Right lobe of liver (tissue), 6 donors: Measurements from ENCODE around the gene ARMC3. TPM values are rescaled to one million over a fixed set of nuclear protein-coding genes. Genes with fewer than 3 reads are reported as not detected.
"Not testable (repeated sequence)": the region's sequence is repeated elsewhere in the genome, so short reads cannot be mapped to it uniquely, and the experiment has no call there.

Experiments
- ATAC-seq, 4 donors: fragments of 200-7000 bp; cut with Tn5 transposase; one replicate each; pipeline ENCODE4 v1.9.1; 2020; ENCODE audit warnings: mild to moderate bottlenecking in 4 of 4, moderate library complexity in 4 of 4
- DNase-seq, 3 donors: peaks; one replicate each; pipeline ENCODE4 v3.0.0-alpha.2; 2020
- H3K27ac ChIP-seq, 3 donors: fragments of 200-600 bp; one replicate each; pipeline ENCODE4 v1.8.0; 2022
- H3K27me3 ChIP-seq, 2 donors: fragments of 200-600 bp; one replicate each; pipeline ENCODE4 v1.8.0; 2022
- H3K36me3 ChIP-seq, 4 donors: fragments of 200-600 bp; sonication (generic) in 1 of 4; one replicate each; pipeline versions ENCODE4 v1.5.1 to v1.8.0; 2017 to 2022; ENCODE audit warnings: control low read depth in 1 of 4
- H3K4me1 ChIP-seq, 4 donors: fragments of 200-600 bp; sonication (generic) in 1 of 4; one replicate each; pipeline versions ENCODE4 v1.5.1 to v1.8.0; 2017 to 2022; ENCODE audit warnings: control low read depth in 1 of 4
- H3K4me3 ChIP-seq, 3 donors: fragments of 200-600 bp; one replicate each; pipeline ENCODE4 v1.8.0; 2022
- H3K9me3 ChIP-seq, 4 donors: fragments of 200-600 bp; sonication (generic) in 1 of 4; one replicate each; pipeline versions ENCODE4 v1.5.1 to v1.8.0; 2017 to 2022; ENCODE audit warnings: control low read depth in 1 of 4
- CTCF ChIP-seq, 4 donors: fragments of 200-600 bp in 3 of 4; fragments of 450-650 bp in 1 of 4; IDR thresholded peaks; one replicate each; pipeline versions ENCODE4 v1.5.1 to v1.8.0; 2016 to 2022; ENCODE audit warnings: antibody characterized with exemption in 4 of 4, mild to moderate bottlenecking in 2 of 4
- POLR2A ChIP-seq: fragments of 450-650 bp; IDR thresholded peaks from one replicate; pipeline ENCODE4 v1.6.1; 2017; ENCODE audit warnings: antibody characterized with exemption, mild to moderate bottlenecking
- WGBS: methylation state at CpG from one replicate; pipeline ENCODE4 v1.1.6; 2018; ENCODE audit warnings: low coverage, low lambda C conversion rate; ENCODE audit not compliant: insufficient coverage; ENCODE audit errors: missing lambda C conversion rate; 5-methylcytosine and 5-hydroxymethylcytosine counted together
- intact Hi-C, 2 donors: fragments of 100-400 bp; cut with DNase I; formaldehyde crosslinking; loops; one replicate each; pipeline versions ENCODE4 v1.11.2 to v1.14.1; 2022
- total RNA-seq, 6 experiments: library from RNA; depleted of rRNA in 2 of 6; stranded (reverse); fragments of >200 nt in 2 of 6; fragmentation: NEBNext Ultra II Directional in 3 of 6; extraction: Animal tissue kit (Norgen Biotek cat#: 25700) in 3 of 6; gene quantifications; one replicate each; pipeline versions ENCODE4 v1.1.0 to v1.2.4, GENCODE V29; 2016 to 2023
- donor health status: DM: no; HTN: yes; CAD: no.
- donor health status: DM: no; HTN: no; CAD: no.
- donor health status: DM: no; HTN: no; CAD: no.
- donor health status: DM: no; HTN: yes; CAD: no.
- donor health status: DM: no; HTN: yes; CAD: no.

Gene ARMC3
- total RNA-seq, 6 experiments from 2014 or later = not detected

- no peaks in the 10 kb centered on the region for H3K27me3 ChIP-seq
- intact Hi-C loops = no loop called here
- ATAC-seq (no peak), DNase-seq (no peak)
- no peak overlapping the region for H3K27ac ChIP-seq
- H3K9me3 ChIP-seq = no peaks in the 10 kb centered on the region
- H3K4me1 ChIP-seq = no peaks in the 10 kb centered on the region
- H3K36me3 ChIP-seq = no peaks in the 10 kb centered on the region
- TF ChIP-seq CTCF (IDR thresholded peaks at IDR 0.05) (no peak), POLR2A (no peak)
- no peak overlapping the region for H3K4me3 ChIP-seq
- 63% methylated on average over 4 of the region's 4 CpGs for WGBS
These were observed 26.8 kb upstream of the ARMC3 start for GRCh38 chr10:22900841-22901601.

DNA sequence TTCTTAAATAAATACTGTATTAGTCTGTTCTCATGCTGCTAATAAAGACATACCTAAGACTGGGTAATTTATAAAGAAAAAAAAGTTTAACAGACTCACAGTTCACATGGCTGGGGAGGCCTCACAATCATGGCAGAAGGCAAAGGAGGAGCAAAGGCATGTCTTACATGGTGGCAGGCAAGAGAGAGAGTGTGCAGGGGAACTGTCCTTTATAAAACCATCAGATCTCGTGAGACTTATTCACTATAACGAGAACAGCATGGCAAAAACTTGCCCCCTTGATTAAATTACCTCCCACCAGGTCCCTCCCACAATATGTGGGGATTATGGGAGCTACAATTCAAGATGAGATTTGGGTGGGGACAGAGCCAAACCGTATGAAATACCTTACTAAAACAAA, 25.7 kb upstream of the ARMC3 start:
- H3K9me3 ChIP-seq, H3K4me1 ChIP-seq, ATAC-seq, H3K27ac ChIP-seq, H3K4me3 ChIP-seq, H3K27me3 ChIP-seq, H3K36me3 ChIP-seq, intact Hi-C loops, DNase-seq: not testable (repeated sequence)
- WGBS = 32% methylated on average over 3 of the region's 3 CpGs

GRCh38 chr10:22903694-22904093, 24.2 kb upstream of the ARMC3 start:
- 63% methylated on average over 1 of the region's 1 CpG for WGBS

DNA sequence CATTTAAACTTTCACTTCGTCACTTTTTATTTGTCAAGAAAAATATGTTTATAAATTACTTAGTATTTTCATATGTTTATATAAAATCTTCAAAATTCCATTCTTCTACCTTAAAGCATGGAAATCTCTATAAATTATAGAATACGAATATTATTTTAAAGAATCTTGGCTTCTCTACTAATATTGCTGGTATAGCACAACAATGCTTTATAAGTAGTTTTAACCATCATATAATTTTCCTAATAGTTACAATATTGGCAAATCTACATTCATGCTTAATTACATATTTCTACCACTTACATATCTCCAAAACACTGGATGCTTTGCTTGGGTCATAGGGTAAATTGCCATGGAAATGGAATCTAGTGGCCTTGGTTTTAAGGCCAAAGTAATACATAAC, 21.1 kb upstream of the ARMC3 start:
- Histone ChIP-seq H3K27ac (no peak overlapping the region), H3K9me3 (no peaks in the 10 kb centered on the region), H3K4me3 (no peak overlapping the region), H3K36me3 (no peaks in the 10 kb centered on the region), H3K27me3 (no peaks in the 10 kb centered on the region), H3K4me1 (no peaks in the 10 kb centered on the region)
- intact Hi-C loops = no loop called here
- no peak for DNase-seq
- ATAC-seq = no peak
- TF ChIP-seq POLR2A (no peak), CTCF (IDR thresholded peaks at IDR 0.05) (no peak)
- 80% methylated on average over 2 of the region's 2 CpGs for WGBS

More at GRCh38 chr10:22903694-22904093, 24.2 kb upstream of the ARMC3 start:
- Histone ChIP-seq H3K4me3 (no peak overlapping the region), H3K27ac (no peak overlapping the region), H3K36me3 (no peaks in the 10 kb centered on the region), H3K27me3 (no peaks in the 10 kb centered on the region), H3K4me1 (no peaks in the 10 kb centered on the region), H3K9me3 (no peaks in the 10 kb centered on the region)
- ATAC-seq = no peak
- DNase-seq = no peak
- TF ChIP-seq POLR2A (no peak), CTCF (IDR thresholded peaks at IDR 0.05) (no peak)
- intact Hi-C loops = no loop called here

- WGBS = 50% methylated on average over 1 of the region's 1 CpG
- H3K36me3 ChIP-seq = no peaks in the 10 kb centered on the region
- no peak overlapping the region for H3K4me3 ChIP-seq
- no peak overlapping the region for H3K27ac ChIP-seq
- no peaks in the 10 kb centered on the region for H3K9me3 ChIP-seq
- DNase-seq (no peak), ATAC-seq (no peak)
- no peaks in the 10 kb centered on the region for H3K27me3 ChIP-seq
- intact Hi-C loops = no loop called here
- no peaks in the 10 kb centered on the region for H3K4me1 ChIP-seq
- TF ChIP-seq CTCF (IDR thresholded peaks at IDR 0.05) = no peak
These were observed 19.0 kb upstream of the ARMC3 start for GRCh38 chr10:22908837-22909236.

DNA sequence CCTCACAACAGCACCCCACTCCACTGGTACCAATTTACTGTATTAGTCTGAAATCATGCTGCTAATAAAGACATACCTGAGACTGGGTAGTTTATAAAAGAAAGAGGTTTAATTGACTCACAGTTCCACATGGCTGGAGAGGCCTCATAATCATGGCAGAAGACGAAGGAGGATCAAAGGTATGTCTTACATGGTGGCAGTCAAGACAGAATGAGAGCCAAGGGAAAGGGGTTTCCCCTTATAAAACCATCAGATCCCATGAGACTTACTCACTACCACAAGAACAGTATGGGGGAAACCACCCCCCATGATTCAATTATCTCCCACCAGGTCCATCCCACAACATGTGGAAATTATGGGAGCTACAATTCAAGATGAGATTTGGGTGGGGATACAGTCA, 18.2 kb upstream of the ARMC3 start:
- DNase-seq, H3K4me3 ChIP-seq, H3K27me3 ChIP-seq, H3K36me3 ChIP-seq, H3K9me3 ChIP-seq, H3K4me1 ChIP-seq, ATAC-seq, H3K27ac ChIP-seq, intact Hi-C loops: not testable (repeated sequence)
- 86% methylated on average over 1 of the region's 1 CpG for WGBS
